ENCODE results near the gene MLLT10.
"Not testable (repeated sequence)": the region's sequence is repeated elsewhere in the genome, so short reads cannot be mapped to it uniquely, and the experiment has no call there.

The MLLT10 gene

DNA sequence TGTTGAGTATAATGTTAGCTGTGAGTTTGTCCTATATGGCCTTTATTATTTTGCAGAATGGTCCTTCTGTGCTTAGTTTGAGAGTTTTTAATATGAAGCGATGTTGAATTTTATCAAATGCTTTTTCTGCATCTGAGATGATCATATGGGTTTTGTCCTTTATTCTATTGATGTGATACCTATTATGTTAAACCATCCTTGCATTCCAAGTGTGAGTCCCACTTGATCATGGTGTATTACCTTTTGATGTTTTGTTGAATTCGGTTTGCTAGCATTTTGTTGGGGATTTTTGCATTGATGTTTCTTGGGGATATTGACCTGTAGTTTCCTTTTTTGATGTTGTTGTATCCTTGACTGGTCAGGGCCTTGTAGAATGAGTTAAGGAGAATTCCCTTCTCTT, 166.4 kb downstream of the MLLT10 start:
- no peak overlapping the region for H3K27ac ChIP-seq
- H3K4me1 ChIP-seq, result peaks cover 14 to 30% (median 21%) of the 10 kb centered on the region in 10 experiments
- H3K9me3 ChIP-seq (replicated peaks in 1 of 11), result peaks cover 27 to 51% (median 43%) of the 10 kb centered on the region in 11 experiments
- TF ChIP-seq Cebpa-rat (IDR thresholded peaks at IDR 0.05), result no peak
- no peak overlapping the region for H3K4me2 ChIP-seq
- H3K4me3 ChIP-seq, result no peak overlapping the region
- no peak overlapping the region for H3K9ac ChIP-seq
- H4K20me1 ChIP-seq, result peaks cover 15 to 46% (median 22%) of the 10 kb centered on the region in 11 experiments; a peak in 20 of 22 replicates
- H3K36me3 ChIP-seq, result peaks cover 19 to 72% (median 48%) of the 10 kb centered on the region in 11 experiments; a peak in 20 of 22 replicates
- H3K27me3 ChIP-seq, result no peaks in the 10 kb centered on the region

DNA sequence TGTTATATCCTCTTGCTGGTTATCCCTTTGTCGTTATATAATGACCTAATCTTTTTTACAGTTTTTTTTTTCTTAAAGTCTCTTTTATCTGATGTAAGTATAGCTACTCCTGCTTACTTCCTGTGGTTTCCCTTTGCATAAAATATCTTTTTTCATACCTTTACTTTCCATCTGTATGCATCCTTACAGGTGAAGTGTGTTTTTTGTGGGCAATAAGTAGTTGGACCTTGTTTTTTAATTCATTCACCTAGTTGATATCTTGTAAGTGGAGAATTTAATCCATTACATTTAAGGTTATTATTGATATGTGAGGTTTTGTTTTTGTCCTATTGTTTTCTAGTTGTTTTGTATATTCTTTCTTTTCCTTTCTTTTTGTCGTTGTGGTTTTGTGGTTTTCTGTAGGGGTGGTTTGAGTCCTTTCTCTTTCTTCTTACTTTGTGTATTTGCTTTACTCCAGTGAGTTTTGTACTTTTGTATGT, 168.6 kb downstream of the MLLT10 start:
- H3K27ac ChIP-seq, result no peak overlapping the region
- peaks cover 22 to 71% (median 43%) of the 10 kb centered on the region in 11 experiments; a peak in 20 of 22 replicates for H3K36me3 ChIP-seq
- peak overlapping the region in 10 of 11 experiments; percentile 45 to 76 (median 59); a peak in 20 of 22 replicates for H3K4me2 ChIP-seq
- H4K20me1 ChIP-seq, result peaks cover 17 to 60% (median 28%) of the 10 kb centered on the region in 11 experiments; a peak in 20 of 22 replicates
- no peak overlapping the region for H3K9ac ChIP-seq
- H3K4me3 ChIP-seq, result no peak overlapping the region
- no peaks in the 10 kb centered on the region for H3K27me3 ChIP-seq
- peaks cover 14 to 30% (median 21%) of the 10 kb centered on the region in 10 experiments for H3K4me1 ChIP-seq
- peaks cover 27 to 44% (median 40%) of the 10 kb centered on the region in 11 experiments for H3K9me3 ChIP-seq (replicated peaks in 1 of 11)
- TF ChIP-seq Cebpa-rat (IDR thresholded peaks at IDR 0.05), result no peak

DNA sequence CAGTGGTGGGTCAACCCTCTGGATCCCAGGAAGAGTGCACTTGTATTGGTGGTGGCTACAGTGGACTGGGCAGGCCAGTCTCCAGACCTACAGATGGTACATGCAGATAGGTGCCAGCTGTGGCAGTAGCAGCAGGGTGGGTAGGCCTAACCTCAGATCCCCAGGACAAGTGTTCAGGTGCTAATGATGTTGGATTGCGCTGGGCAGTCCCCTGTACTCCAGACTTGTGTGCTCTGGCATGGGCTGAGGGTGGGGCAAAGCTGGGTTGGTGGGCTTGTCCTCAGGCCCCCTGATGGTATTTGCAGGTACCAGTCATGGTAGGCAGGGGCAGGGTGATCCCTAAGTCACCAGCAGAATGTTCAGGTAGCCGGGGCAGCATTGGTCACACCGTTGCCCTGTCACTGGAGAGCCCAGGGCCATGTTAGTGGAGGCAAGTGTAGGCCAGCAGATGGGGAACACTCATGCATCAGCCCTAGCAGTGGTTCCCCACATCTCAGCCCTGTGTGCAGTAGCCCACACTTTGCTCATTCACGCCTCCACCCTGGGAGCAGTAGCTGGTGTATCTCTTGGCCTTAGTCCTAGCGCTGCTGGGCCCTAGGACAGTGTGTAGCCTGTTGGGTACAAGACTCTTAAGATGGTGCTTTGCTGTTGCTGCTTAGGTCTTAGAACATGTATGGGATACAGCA, 171.3 kb downstream of the MLLT10 start:
- no peak overlapping the region for H3K4me3 ChIP-seq
- peaks cover 9 to 18% (median 16%) of the 10 kb centered on the region in 11 experiments for H3K9me3 ChIP-seq (replicated peaks in 1 of 11)
- H4K20me1 ChIP-seq, result peaks cover 17 to 73% (median 28%) of the 10 kb centered on the region in 11 experiments; a peak in 20 of 22 replicates
- no peak for TF ChIP-seq Cebpa-rat (IDR thresholded peaks at IDR 0.05)
- H3K36me3 ChIP-seq, result peaks cover 25 to 72% (median 34%) of the 10 kb centered on the region in 11 experiments; a peak in 21 of 22 replicates
- peaks cover 14 to 30% (median 21%) of the 10 kb centered on the region in 10 experiments for H3K4me1 ChIP-seq
- no peak overlapping the region for H3K9ac ChIP-seq
- H3K27ac ChIP-seq, result no peak overlapping the region
- no peak overlapping the region for H3K4me2 ChIP-seq
- no peaks in the 10 kb centered on the region for H3K27me3 ChIP-seq

DNA sequence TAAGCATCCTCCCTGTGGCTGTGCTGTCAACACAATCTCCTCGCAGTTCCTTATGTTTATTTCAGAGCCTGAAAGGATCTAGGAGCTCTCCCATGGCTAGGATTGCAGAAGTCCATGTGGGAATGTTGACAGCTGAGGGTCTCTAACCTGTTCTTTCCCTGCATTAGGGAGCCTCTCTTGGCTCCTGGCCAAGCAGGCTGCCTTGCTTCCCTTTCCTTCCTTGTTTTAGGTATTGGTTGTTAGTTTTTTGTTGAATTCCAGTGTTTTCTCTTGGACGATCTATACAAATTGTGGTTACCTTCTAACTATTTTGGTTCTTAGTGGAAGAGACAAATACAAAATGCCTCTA, 171.8 kb downstream of the MLLT10 start:
- Histone ChIP-seq H3K4me2 (no peak overlapping the region), H3K27ac (no peak overlapping the region), H3K9me3 (replicated peaks in 1 of 11) (peaks cover 4 to 13% (median 11%) of the 10 kb centered on the region in 11 experiments; a peak in 21 of 22 replicates), H3K27me3 (no peaks in the 10 kb centered on the region), H3K4me1 (peaks cover 14 to 30% (median 21%) of the 10 kb centered on the region in 10 experiments), H3K4me3 (no peak overlapping the region), H3K9ac (no peak overlapping the region), H3K36me3 (peaks cover 22 to 70% (median 30%) of the 10 kb centered on the region in 11 experiments; a peak in 21 of 22 replicates), H4K20me1 (peaks cover 17 to 72% (median 28%) of the 10 kb centered on the region in 11 experiments; a peak in 20 of 22 replicates)
- TF ChIP-seq Cebpa-rat (IDR thresholded peaks at IDR 0.05), result no peak

DNA sequence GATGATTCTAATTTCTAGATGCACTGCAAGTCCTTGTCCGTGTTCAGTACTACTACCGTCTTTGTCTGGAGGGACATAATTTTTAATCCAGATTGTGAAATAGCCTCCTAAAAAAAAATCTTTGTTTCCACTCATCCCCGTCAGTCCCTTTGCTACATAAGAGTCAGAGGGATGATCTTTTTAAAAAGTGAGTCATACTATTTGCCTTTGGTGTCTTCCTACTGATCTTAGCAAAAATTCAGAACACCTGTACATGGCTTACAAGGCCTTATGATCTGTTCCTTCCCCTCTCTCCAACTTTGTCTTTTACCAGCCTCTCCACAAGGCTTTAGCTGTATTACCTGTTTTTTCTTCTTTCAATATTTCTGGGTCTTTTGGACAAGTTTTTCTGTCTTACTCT, 173.5 kb downstream of the MLLT10 start:
- no peak overlapping the region for H3K27ac ChIP-seq
- H4K20me1 ChIP-seq, result peaks cover 17 to 72% (median 28%) of the 10 kb centered on the region in 11 experiments; a peak in 20 of 22 replicates
- peaks cover 25 to 74% (median 39%) of the 10 kb centered on the region in 11 experiments for H3K36me3 ChIP-seq
- no peak overlapping the region for H3K4me3 ChIP-seq
- no peak for TF ChIP-seq Cebpa-rat (IDR thresholded peaks at IDR 0.05)
- 0 out of 22 replicates have a peak, but pooled peaks cover 0 to 3% (median 0%) of the 10 kb centered on the region in 11 experiments for H3K9me3 ChIP-seq (replicated peaks in 1 of 11)
- H3K4me1 ChIP-seq, result peaks cover 10 to 24% (median 17%) of the 10 kb centered on the region in 10 experiments
- H3K9ac ChIP-seq, result no peak overlapping the region
- H3K4me2 ChIP-seq, result no peak overlapping the region
- H3K27me3 ChIP-seq, result no peaks in the 10 kb centered on the region

DNA sequence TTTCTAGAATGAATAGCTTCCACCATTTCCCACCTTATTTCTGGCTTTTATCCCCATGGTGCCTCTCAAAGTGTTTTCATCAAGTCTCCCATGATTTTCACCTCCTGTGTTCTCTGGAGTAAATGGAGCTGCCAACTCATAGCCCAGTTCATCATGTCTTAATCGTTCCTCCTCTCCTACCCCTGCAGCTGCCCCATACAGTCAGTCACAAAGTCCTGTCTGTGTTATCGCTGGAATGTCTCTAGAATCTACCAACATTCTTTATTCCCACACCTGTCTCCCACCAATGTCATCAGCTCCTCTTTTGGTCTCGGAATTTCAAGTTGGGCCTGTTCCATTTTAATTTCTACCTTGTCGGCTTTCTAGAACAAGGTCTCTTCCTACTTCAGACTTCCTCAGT, 178.9 kb downstream of the MLLT10 start:
- Histone ChIP-seq H3K27ac (no peak overlapping the region), H3K4me1 (peaks cover 0 to 4% (median 0%) of the 10 kb centered on the region in 10 experiments; a peak in 2 of 20 replicates), H4K20me1 (peaks cover 0 to 59% (median 0%) of the 10 kb centered on the region in 11 experiments; a peak in 4 of 22 replicates), H3K9ac (no peak overlapping the region), H3K36me3 (peaks cover 50 to 86% (median 61%) of the 10 kb centered on the region in 11 experiments), H3K4me2 (no peak overlapping the region), H3K4me3 (no peak overlapping the region), H3K9me3 (replicated peaks in 1 of 11) (no peaks in the 10 kb centered on the region), H3K27me3 (no peaks in the 10 kb centered on the region)
- TF ChIP-seq Cebpa-rat (IDR thresholded peaks at IDR 0.05), result no peak

DNA sequence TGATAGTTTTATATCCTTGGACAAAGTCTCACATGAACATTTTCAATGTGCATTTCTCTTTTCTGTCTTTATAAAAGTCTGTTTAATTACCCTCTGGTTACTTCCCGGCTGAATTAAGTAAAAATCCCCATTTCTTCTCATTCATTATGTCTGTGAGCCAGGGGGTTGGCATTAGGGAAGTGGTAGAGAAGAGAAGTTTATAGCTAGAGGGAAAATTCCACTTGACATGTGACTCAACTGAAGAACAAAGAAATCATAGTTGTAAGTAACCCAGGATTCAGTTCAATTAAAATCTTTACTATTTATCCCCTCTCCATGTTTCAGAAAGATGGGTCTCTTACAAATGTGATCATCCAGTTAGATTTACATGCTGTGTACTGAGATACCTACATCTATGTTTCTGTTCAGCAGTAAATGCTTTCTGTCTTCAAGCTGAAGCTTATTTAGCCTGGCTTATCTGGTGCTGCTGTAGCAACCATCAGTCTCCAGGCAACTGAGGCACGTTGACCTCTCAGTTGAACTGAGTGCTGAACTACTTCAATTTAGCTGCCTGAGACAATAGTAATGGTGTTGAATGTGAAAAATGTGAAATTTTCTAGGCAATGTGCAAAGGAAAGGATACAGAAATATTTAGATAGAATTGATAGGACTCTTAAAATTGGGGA, 181.6 kb downstream of the MLLT10 start:
- H4K20me1 ChIP-seq, result peaks cover 0 to 75% (median 0%) of the 10 kb centered on the region in 11 experiments; a peak in 6 of 22 replicates
- H3K4me1 ChIP-seq, result peaks cover 0 to 8% (median 0%) of the 10 kb centered on the region in 10 experiments; a peak in 6 of 20 replicates
- no peak for TF ChIP-seq Cebpa-rat (IDR thresholded peaks at IDR 0.05)
- H3K4me2 ChIP-seq, result no peak overlapping the region
- no peaks in the 10 kb centered on the region for H3K9me3 ChIP-seq (replicated peaks in 1 of 11)
- H3K4me3 ChIP-seq, result no peak overlapping the region
- H3K27ac ChIP-seq, result no peak overlapping the region
- peaks cover 0 to under 1% (median 0%) of the 10 kb centered on the region in 11 experiments; a peak in 1 of 22 replicates for H3K27me3 ChIP-seq
- H3K9ac ChIP-seq, result no peak overlapping the region
- H3K36me3 ChIP-seq, result peaks cover 43 to 86% (median 54%) of the 10 kb centered on the region in 11 experiments

DNA sequence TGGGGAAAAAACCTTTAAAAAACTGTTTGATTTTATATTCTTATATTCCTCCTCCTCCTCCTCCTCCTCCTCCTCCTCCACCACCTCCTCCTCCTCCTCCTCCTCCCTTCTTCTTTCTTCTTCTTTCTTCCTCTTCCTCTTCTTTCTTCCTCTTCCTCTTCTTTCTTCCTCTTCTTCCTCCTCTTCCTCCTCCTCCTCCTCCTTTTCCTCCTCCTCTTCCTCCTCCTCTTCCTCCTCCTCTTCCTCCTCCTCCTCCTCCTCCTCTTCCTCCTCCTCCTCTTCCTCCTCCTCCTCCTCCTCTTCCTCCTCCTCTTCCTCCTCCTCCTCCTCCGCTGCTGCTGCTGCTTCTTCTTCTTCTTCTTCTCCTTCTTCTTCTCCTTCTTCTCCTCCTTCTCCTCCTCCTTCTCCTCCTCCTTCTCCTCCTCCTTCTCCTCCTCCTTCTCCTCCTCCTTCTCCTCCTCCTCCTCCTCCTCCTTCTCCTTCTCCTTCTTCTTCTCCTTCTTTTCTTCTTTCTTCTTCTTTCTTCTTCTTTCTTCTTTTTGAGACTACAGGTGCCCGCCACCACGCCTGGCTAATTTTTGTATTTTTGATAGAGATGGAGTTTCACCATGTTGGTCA, 183.5 kb downstream of the MLLT10 start:
- H3K9me3 ChIP-seq (replicated peaks in 1 of 11); H3K4me1 ChIP-seq; H3K4me3 ChIP-seq; H3K9ac ChIP-seq; H3K27ac ChIP-seq; H3K4me2 ChIP-seq: not testable (repeated sequence)
- peaks cover 0 to 13% (median 0%) of the 10 kb centered on the region in 11 experiments; a peak in 3 of 22 replicates for H3K27me3 ChIP-seq
- peaks cover 0 to 73% (median 0%) of the 10 kb centered on the region in 11 experiments; a peak in 6 of 22 replicates for H4K20me1 ChIP-seq
- peaks cover 32 to 82% (median 44%) of the 10 kb centered on the region in 11 experiments for H3K36me3 ChIP-seq

Data from BLaER1 treated with 17β-estradiol and CSF1 and Interleukin-3, amounts not matched to agents 10 nM and 100 nM (cell line).